BE2C (cell line): ENCODE measurements around the gene DHCR7.
"Not testable (repeated sequence)": the region's sequence is repeated elsewhere in the genome, so short reads cannot be mapped to it uniquely, and the experiment has no call there.

Experiments
- DNase-seq: peaks from one replicate; pipeline ENCODE4 v3.0.0-alpha.2; 2020
- H3K27me3 ChIP-seq: fragments of 250-450 bp; sonication (Bioruptor Pico); 2 replicates; pipeline ENCODE4 v1.5.1; 2020; ENCODE audit warnings: mild to moderate bottlenecking
- H3K36me3 ChIP-seq: fragments of 250-450 bp; sonication (Bioruptor Pico); 2 replicates; pipeline ENCODE4 v1.5.1; 2020; ENCODE audit warnings: mild to moderate bottlenecking
- H3K4me1 ChIP-seq: fragments of 250-450 bp; sonication (Bioruptor Pico); 2 replicates; pipeline ENCODE4 v1.5.1; 2020
- H3K4me3 ChIP-seq: 2 replicates; pipeline ENCODE4 v1.5.1; 2011; ENCODE audit warnings: low read depth, low read length
- H3K9me3 ChIP-seq: fragments of 250-450 bp; sonication (Bioruptor Pico); 2 replicates; pipeline ENCODE4 v1.5.1; 2020
- TF ChIP-seq, protein P1 (sequence below): IDR thresholded peaks from 2 replicates; pipeline ENCODE4 v1.5.1; 2012; ENCODE audit warnings: mild to moderate bottlenecking, low read depth, low read length

DHCR7 gene

DNA sequence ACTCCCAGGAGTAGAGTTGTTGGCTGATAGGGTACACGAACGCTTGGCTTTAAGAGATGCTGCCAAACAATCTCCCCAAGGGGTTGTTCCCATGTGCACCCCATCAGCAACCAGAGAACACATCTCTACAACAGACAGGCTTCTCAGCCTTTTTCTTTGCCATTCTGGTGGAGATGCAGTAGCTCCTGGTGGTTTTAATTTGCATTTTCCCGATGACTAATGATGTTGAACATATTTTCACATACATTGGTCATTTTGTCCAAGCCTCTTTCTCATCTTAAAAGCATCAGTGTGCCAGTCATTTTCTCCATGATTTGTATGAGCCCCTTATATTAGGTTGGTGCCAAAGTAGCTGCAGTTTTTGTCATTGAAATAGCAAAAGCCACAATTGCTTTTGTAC is 21.8 kb downstream of the DHCR7 start:
- no peaks in the 10 kb centered on the region for H3K27me3 ChIP-seq
- DNase-seq, result no peak
- H3K36me3 ChIP-seq, result no peaks in the 10 kb centered on the region
- no peaks in the 10 kb centered on the region for H3K9me3 ChIP-seq
- TF ChIP-seq, protein P1, sequence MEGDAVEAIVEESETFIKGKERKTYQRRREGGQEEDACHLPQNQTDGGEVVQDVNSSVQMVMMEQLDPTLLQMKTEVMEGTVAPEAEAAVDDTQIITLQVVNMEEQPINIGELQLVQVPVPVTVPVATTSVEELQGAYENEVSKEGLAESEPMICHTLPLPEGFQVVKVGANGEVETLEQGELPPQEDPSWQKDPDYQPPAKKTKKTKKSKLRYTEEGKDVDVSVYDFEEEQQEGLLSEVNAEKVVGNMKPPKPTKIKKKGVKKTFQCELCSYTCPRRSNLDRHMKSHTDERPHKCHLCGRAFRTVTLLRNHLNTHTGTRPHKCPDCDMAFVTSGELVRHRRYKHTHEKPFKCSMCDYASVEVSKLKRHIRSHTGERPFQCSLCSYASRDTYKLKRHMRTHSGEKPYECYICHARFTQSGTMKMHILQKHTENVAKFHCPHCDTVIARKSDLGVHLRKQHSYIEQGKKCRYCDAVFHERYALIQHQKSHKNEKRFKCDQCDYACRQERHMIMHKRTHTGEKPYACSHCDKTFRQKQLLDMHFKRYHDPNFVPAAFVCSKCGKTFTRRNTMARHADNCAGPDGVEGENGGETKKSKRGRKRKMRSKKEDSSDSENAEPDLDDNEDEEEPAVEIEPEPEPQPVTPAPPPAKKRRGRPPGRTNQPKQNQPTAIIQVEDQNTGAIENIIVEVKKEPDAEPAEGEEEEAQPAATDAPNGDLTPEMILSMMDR, result no peak
- no peak overlapping the region for H3K4me3 ChIP-seq
- no peaks in the 10 kb centered on the region for H3K4me1 ChIP-seq

DNA sequence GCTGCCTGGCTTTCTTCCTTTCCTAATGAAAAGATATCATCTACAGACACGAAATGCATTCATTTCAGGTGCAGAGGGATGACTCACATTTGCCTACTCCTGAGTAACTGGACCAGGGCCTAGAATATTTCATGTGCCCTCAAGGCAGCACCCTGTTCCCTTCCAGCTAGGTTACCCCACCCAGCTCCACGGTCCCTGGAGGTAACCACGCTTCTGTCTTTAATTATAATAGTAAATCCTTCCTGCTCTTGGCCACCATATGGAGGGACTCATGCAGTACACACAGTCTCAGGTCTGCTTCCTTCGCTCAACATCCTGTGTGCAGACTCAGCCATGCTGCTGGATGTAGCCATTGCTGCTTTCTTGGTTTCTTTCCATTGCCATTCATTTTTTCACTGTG is 22.3 kb downstream of the DHCR7 start:
- no peak overlapping the region for H3K4me3 ChIP-seq
- TF ChIP-seq, protein P1, result no peak
- no peaks in the 10 kb centered on the region for H3K9me3 ChIP-seq
- H3K36me3 ChIP-seq, result no peaks in the 10 kb centered on the region
- DNase-seq, result no peak
- no peaks in the 10 kb centered on the region for H3K4me1 ChIP-seq
- H3K27me3 ChIP-seq, result no peaks in the 10 kb centered on the region

DNA sequence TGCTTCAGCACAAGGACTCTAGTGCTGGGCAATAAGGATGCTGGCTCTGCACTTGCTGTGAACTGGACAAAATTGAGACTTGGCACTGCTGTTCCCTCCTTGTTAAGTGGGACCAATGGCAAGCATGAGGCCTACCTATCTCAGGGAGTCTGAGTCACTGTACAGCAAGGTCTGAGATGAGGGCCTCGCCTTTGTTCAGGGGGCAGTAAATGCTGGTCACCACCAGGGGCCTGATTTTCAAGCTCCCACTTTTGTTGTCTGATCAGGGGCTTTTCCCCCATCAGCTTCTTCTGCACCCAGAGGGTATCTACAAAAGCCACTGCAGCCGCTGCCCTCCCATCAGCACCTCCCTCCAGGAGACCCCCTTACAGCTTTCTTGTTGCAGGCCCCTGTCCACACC is 22.8 kb downstream of the DHCR7 start:
- H3K9me3 ChIP-seq, result no peaks in the 10 kb centered on the region
- TF ChIP-seq, protein P1, result peak; percentile 15; the same call in 1 of the 2 replicates
- DNase-seq, result no peak

DNA sequence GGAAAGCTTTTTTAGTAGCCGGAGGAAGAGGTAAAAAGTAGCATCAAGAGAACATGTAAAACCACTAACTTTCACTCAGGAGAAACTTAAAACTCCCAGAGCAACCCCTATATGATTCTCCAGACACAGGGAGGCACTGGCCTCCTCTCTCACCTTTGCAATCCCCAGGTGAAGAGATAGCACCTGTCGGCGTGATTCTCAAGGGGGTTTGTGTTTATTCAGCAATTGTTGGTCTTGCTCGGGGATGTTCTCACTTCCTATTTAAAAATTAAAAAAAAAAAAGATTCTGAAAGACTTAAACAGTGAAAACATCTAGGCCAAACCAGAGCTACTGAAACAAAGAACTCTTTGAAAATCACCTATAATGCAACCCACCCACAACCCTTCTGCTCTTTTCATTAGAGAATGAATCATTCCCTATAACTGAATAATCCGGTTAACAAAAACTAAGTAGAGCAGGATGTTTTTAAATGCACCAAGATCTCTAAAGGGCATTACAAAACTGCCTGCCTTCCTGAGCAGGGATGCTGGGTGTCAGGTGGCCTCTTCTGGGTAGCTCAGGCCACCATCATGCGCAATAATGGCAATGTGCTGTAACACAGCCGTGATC is 24.9 kb downstream of the DHCR7 start:
- Histone ChIP-seq H3K27me3 (no peaks in the 10 kb centered on the region), H3K4me1 (no peaks in the 10 kb centered on the region), H3K9me3 (no peaks in the 10 kb centered on the region), H3K4me3 (no peak overlapping the region), H3K36me3 (no peaks in the 10 kb centered on the region)
- no peak for DNase-seq
- TF ChIP-seq, protein P1, result no peak

More for the DNA sequence above, 22.8 kb downstream of the DHCR7 start:
- H3K36me3 ChIP-seq, result no peaks in the 10 kb centered on the region
- H3K27me3 ChIP-seq, result no peaks in the 10 kb centered on the region
- H3K4me1 ChIP-seq, result no peaks in the 10 kb centered on the region
- H3K4me3 ChIP-seq, result no peak overlapping the region

DNA sequence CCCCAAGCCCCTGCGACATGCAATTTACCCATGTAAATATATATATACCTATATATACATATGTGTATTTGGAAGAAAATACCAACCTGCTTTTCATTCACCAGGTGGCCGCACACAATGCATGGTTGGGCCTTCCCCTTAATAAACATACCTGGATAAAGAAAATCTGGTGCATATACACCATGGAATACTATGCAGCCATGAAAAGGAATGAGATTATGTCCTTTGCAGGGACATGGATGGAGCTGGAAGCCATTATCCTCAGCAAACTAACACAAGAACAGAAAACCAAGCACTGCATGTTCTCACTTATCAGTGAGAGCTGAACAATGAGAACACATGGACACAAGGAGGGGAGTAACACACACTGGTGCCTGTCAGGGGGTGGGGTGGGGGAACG is 25.9 kb downstream of the DHCR7 start:
- not testable (repeated sequence) for H3K9me3 ChIP-seq, DNase-seq, H3K36me3 ChIP-seq, H3K4me3 ChIP-seq, H3K4me1 ChIP-seq, H3K27me3 ChIP-seq

DNA sequence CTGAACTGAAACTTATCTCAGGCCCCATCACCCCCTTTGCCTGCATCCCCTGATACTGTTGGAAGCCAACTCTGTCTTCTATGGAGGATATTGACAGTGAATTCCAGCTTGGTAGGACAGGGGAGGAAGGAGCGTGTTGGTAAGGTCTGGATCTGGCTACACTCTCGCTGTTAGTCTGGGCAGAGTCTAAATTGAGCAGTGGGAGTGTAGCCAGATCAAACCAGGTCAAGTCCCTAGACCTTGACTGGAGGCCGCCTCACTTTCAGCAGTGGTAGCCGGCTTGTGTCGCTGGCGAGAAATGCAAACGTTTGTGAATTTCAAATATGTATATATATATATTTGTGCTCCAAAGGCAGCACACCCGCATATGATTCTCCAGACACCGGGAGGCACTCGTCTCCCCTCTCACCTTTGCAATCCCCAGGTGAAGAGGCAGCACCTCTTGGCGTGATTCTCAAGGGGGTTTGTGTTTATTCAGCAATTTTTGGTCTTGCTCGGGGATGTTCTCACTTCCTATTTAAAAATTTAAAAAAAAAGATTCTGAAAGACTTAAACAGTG is 26.7 kb downstream of the DHCR7 start:
- Histone ChIP-seq H3K9me3 (no peaks in the 10 kb centered on the region), H3K4me3 (no peak overlapping the region), H3K27me3 (no peaks in the 10 kb centered on the region), H3K36me3 (no peaks in the 10 kb centered on the region), H3K4me1 (no peaks in the 10 kb centered on the region)
- TF ChIP-seq, protein P1, result no peak
- no peak for DNase-seq
